ENCODE data around the gene TUBE1. TPM values are rescaled to one million over a fixed set of nuclear protein-coding genes. Genes with fewer than 3 reads are reported as not detected.
A peak's percentile ranks its signal among the peaks of the same experiment; 100 is the strongest.

The TUBE1 gene
- total RNA-seq, 4 donors from 2014 or later, result 33.6 to 75.1 (median 54.0) TPM

- intact Hi-C loops (cut with DNase I; ENCODE audit: low total_unique reads), result no loop called here
- no peak overlapping the region for H3K4me3 ChIP-seq
- no peaks in the 10 kb centered on the region for H3K27me3 ChIP-seq
- no peak for DNase-seq
- no peaks in the 10 kb centered on the region for H3K9me3 ChIP-seq
- TF ChIP-seq CTCF (IDR thresholded peaks at IDR 0.05) (no peak), POLR2A (IDR thresholded peaks at IDR 0.05) (no peak)
- H3K36me3 ChIP-seq, result no peaks in the 10 kb centered on the region
- no peaks in the 10 kb centered on the region for H3K4me1 ChIP-seq
- H3K27ac ChIP-seq, result no peak overlapping the region
Measured at GRCh38 chr6:112032728-112033127, 54.6 kb downstream of the TUBE1 start.

GRCh38 chr6:112031960-112032359 lies 55.3 kb downstream of the TUBE1 start:
- H3K36me3 ChIP-seq, result no peaks in the 10 kb centered on the region
- no peak overlapping the region for H3K4me3 ChIP-seq
- no peaks in the 10 kb centered on the region for H3K9me3 ChIP-seq
- no peaks in the 10 kb centered on the region for H3K27me3 ChIP-seq
- H3K4me1 ChIP-seq, result no peaks in the 10 kb centered on the region
- no peak overlapping the region for H3K27ac ChIP-seq
- DNase-seq, result no peak
- no peak for TF ChIP-seq POLR2A (IDR thresholded peaks at IDR 0.05)
- no peak for TF ChIP-seq CTCF (IDR thresholded peaks at IDR 0.05)
- intact Hi-C loops (cut with DNase I; ENCODE audit: low total_unique reads), result no loop called here

GRCh38 chr6:112030961-112031660 lies 56.2 kb downstream of the TUBE1 start:
- no peak for TF ChIP-seq CTCF (IDR thresholded peaks at IDR 0.05)
- H3K4me3 ChIP-seq, result no peak overlapping the region
- intact Hi-C loops (cut with DNase I; ENCODE audit: low total_unique reads), result no loop called here
- DNase-seq, result no peak
- H3K4me1 ChIP-seq, result no peaks in the 10 kb centered on the region
- no peaks in the 10 kb centered on the region for H3K9me3 ChIP-seq
- no peaks in the 10 kb centered on the region for H3K27me3 ChIP-seq
- H3K36me3 ChIP-seq, result no peaks in the 10 kb centered on the region
- H3K27ac ChIP-seq, result peak overlapping the region; percentile 36 to 43

GRCh38 chr6:112030206-112030960 lies 56.9 kb downstream of the TUBE1 start:
- intact Hi-C loops (cut with DNase I; ENCODE audit: low total_unique reads), result no loop called here
- Histone ChIP-seq H3K36me3 (no peaks in the 10 kb centered on the region), H3K4me3 (no peak overlapping the region), H3K27ac (peak overlapping the region; percentile 36 to 43), H3K4me1 (no peaks in the 10 kb centered on the region), H3K9me3 (no peaks in the 10 kb centered on the region), H3K27me3 (no peaks in the 10 kb centered on the region)
- no peak for TF ChIP-seq CTCF (IDR thresholded peaks at IDR 0.05)
- no peak for TF ChIP-seq POLR2A (IDR thresholded peaks at IDR 0.05)
- no peak for DNase-seq
